ENCODE data around the gene POFUT2. TPM values are rescaled to one million over a fixed set of nuclear protein-coding genes. Genes with fewer than 3 reads are reported as not detected.

The POFUT2 gene
- total RNA-seq, 2 donors from 2014 or later = 18.1 to 20.3 TPM

DNA sequence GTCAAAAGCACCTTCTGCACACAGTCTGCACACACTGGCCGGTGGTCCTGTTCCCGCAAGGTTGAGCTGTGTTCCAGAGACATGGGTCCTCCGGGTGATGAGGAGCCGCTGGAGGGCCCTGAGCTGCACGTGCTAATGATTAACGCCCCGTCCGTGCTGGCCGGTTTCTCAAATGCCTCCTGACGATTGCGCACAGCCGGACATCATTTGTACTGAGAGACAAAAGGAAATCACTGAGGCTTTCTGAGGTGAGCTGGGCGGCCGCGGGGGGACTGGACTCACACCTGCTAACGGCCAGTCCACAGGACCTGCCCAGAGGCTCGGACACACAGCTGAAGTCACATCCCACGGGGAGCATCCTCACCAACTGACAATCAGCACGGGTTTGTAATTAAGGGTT lies 29.2 kb downstream of the POFUT2 start:
- intact Hi-C loops (cut with DNase I) = no loop called here
- no peak for ATAC-seq
- no peak for DNase-seq

DNA sequence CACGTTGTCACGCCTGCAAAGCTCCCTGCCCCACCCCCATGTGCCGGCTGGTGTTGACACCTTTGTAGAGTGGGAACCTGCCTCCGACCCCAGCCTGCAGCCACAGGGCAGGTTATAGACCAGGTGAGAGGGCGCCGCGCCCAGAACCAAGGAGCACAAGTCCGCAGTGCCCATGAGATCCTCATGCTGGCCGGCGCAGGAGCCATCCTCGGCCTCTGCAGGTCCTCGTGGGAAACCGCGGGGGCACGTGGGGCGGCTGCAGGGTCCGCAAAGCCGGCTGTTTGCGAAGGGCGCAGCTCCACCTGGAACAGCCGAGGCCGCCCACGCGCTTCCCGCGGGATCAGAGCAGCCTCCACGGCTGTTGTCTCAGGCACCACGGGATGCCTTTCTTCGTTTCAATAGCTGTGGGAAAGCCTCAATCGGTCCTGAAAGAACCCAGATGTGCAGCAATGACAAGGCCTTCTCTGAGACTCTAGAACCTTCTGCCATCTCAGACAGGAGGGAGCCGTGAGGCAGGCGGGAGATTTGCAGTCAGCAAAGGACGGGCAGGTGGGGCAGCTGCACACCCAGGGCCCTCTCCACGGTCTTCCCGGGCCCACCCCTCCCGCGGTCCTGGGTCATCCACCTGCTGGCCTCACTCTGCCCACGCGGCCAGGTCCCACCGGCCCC lies 29.9 kb downstream of the POFUT2 start:
- ATAC-seq = no peak
- intact Hi-C loops (cut with DNase I) = no loop called here
- DNase-seq = no peak

DNA sequence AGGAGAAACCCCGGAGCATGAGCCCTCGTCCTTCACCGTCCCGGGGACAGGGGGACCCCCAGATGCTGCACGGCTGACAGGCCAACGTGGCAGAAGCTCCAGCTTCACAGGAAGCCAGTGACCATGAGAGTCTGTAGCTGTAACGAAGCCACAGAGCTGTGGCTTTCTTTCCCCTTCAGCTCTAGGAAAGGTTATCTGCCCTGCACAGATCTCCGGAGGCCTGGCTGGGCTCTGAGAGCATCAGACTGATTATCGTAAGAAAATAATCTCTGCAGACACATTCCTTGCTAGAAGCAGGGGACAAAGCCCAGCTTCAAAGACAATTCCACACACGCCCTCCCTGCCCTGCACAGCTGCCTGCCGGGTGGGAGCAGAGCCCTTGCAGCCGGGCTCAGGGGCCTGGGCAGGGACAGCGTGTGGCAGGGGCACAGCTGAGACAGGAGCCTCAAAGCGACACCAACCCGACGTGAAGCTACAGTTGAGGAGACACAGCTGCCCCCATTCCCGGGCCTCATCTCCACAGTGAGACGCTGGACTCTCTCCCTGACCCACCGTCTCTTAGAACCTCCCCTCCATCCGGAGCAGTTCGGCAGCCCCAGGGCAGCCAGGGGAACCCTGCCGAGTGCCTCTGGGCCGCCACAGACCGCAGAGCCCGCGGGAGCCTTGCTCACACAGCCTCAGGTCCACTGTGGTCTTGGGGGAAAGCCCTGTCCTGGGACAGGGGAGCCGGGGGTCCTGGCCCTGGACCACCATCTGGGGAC lies 30.6 kb downstream of the POFUT2 start:
- DNase-seq (no peak), ATAC-seq (peak in 1 of 2 donors; percentile 34)
- intact Hi-C loops (cut with DNase I) = no loop called here

DNA sequence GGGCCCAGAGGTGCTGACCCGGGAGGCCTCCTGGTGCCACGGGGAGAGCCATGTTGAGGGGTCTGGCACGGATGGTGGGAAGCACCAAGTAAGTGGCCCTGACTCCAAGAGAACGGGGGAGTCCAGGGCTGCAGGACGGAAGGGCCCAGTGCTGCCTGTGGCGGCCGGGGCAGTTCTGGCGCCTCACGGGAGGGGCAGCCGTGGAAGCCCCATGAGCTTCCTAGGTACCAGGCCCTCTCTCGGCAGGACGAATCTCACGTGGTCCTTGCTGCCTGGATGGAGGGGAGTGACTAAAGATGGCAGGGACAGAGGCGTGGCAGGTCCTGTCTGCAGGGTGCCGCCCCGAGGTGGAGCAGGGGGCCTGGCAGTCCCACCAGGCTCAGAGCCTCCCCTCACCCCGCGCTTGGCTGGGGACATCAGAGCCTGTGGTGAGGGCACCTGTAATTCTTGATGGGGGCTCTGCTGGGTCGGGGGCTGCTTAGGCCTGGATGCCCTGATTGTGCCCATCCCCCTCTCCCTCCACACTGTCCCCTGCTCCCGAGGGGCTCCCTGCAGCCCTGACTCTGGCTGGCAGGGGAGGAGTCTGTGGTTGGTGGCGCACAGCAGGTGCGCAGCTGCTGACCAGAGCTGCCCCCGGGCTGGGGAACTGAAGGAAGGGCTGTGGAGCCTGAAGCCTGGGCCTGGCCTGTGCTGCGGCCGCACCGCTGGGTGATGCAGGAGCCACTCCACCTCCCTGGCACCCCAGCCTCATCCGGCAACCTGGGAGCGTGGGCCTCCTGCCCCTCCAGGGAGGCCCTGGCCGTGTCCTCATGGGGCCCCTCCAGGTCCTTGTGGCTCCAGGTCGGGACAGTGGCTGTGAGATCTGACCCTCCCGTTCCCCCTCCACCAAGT lies 31.4 kb downstream of the POFUT2 start:
- no peak for DNase-seq
- intact Hi-C loops (cut with DNase I) = no loop called here
- no peak for ATAC-seq

DNA sequence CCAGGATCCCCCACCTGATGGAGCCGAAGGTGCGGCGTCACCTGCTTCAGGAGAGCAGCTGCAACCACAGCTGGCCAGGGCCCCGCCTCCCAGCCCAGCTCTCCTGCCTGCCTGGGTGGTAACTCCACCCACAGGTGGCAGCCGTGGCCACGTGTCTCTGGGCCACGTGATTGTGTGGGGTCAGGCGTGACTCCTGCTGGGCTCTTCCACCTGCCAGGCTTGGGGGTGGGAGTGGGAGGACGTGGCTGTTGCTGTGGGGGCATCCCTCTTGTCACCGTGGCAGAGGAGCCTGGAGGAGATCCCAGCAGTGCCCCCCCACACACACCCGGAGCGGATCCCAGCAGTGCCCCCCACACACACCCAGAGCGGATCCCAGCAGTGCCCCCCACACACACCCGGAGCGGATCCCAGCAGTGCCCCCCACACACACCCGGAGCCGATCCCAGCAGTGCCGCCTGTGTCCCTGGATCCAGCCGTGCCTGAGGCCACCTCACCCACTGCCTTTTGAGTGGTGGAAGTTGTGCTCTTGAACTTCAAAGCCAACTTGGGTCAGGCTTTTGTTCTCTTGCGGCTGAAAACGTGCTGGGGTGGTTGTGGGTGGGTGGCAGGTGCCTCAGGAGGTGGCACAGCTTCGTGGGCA lies 32.2 kb downstream of the POFUT2 start:
- intact Hi-C loops (cut with DNase I) = no loop called here
- ATAC-seq (no peak), DNase-seq (no peak)

DNA sequence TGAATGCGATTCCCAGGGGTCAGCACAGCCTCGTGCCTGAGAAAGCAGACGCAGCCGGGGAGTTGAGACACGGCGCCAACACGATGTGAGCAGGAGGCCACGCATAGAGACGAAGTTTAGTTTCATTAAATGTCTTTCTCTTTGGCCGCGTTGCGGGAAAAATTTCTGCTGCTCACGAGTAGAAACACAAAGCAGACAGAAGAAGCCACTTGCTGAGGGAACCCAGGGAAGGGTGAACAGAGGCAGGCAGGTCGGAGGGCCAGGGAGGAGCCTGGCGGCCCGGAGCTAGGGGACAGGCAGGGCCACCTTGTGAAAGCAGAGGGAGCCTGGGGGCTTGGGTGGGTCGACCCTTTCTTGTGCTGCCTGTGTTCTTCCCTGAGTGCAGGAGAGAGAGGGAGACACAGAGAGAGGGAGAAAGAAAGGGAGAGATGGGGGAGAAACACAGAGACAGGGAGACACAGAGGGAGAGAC lies 33.2 kb downstream of the POFUT2 start:
- intact Hi-C loops (cut with DNase I) = no loop called here
- ATAC-seq = no peak
- no peak for DNase-seq

DNA sequence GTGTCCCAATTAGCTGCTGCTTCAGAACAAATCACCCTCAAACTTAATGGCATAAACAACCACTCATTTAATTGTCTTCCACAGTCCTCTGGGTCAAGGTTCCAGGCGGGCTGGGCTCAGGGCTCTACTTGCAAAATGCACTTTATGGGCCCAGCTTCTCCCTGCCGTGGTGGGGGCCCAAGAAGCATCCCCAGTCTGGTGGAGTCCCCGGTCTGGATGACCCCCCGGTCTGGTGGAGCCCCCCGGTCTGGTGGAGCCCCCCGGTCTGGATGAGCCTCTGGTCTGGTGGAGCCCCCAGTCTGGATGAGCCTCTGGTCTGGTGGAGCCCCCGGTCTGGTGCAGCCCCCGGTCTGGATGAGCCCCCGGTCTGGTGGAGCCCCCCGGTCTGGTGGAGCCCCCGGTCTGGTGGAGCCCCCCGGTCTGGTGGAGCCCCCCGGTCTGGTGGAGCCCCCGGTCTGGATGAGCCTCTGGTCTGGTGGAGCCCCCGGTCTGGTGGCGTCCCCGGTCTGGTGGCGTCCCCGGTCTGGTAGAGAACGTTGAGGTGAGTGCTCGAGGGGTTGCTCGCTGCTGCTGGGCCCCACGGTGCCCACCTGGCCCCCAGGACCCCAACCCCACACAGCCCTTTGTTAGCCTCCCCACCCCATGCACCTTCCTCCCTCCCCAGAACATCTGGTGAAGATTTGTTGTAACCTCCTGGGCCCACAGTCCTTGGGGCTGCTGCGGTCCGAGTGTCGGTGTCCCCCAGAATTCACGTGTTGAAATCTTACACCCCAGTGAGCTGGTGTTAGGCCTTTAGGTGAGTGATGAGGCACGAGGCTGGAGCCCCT lies 33.8 kb downstream of the POFUT2 start:
- intact Hi-C loops (cut with DNase I) = no loop called here
- no peak for ATAC-seq
- DNase-seq = no peak

DNA sequence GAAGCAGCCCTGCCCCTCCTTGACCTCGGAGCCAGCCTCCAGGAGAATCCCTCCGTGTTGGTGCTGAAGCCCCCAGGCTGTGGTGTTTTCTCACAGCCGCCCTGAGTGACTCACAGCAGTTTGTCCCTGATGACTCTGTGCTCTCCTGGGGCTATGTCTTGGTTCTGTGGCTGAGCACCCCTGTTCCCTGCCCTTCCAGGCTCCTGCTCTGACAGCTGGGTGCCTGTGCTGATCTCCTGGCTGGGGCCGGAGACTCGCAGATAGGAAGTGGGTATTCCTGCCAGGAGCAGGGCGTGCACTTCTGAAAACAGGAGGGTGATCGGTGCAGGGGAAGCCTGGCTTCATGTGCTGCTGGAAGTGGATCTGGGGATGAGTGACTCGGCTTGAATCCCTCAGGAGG lies 34.5 kb downstream of the POFUT2 start:
- intact Hi-C loops (cut with DNase I) = no loop called here
- no peak for ATAC-seq
- DNase-seq = no peak

DNA sequence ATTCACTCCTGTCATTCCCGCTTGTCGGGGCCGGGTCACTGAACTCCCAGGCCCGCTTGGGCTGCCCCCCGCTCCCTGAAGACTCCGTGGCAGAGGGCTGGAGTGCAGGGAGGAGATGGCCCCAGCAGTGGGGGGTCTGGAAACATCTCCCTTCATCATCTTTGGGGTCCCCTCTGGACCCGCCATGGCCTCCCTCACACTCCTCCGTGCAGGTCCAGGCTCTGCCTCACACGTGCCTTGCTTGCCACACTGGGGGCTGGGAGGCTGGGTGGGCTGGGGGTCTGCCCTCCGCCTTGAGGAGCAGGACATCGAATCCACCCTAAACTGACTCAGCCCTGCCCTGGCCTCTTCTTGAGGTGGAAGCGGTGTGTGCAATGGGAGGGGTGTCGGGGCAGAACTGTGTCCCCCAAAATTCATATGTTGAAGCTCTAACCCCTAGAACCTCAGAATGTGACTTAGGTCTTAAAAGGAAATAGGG lies 35.2 kb downstream of the POFUT2 start:
- ATAC-seq = no peak
- DNase-seq = no peak
- intact Hi-C loops (cut with DNase I) = no loop called here

DNA sequence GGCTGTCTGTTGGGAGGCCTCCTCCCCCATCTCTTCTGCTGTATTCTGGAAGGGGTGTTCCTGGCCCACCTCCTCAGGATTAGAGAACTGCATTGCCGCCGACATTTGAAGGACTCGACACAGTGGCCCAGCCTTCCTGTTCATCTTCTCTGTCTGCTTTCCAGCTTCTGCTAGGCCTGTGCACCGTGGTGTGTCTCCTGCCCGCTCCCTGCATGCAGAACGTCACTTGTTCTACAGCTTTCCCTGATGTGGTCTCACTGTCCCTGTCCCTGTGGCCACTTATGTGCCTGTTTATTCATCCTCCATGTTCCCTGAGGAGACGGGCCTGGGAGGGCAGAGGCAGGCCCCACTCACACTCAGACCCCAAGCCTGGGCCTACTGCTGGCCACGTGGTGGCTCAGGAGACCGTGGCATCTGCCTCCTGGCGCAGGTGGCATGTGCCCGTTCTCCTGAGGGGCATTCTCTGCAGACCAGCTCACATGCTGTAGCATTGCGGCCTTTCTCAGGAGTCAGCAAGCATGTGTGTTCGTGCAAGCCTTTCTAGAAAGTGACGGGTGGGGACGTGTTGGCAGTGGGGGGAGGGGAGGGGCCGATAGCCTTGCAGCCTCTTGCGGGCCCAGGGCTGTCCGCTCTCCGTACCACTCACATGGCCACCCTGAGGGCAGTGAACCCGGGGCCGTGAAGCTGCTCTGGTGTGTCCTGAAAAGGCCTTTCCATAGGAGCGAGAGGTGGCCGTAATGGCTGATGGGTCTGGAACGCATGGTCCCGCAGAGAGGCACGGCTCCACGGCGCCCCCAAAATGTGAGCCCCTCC lies 35.9 kb downstream of the POFUT2 start:
- ATAC-seq = no peak
- no peak for DNase-seq
- intact Hi-C loops (cut with DNase I) = no loop called here

DNA sequence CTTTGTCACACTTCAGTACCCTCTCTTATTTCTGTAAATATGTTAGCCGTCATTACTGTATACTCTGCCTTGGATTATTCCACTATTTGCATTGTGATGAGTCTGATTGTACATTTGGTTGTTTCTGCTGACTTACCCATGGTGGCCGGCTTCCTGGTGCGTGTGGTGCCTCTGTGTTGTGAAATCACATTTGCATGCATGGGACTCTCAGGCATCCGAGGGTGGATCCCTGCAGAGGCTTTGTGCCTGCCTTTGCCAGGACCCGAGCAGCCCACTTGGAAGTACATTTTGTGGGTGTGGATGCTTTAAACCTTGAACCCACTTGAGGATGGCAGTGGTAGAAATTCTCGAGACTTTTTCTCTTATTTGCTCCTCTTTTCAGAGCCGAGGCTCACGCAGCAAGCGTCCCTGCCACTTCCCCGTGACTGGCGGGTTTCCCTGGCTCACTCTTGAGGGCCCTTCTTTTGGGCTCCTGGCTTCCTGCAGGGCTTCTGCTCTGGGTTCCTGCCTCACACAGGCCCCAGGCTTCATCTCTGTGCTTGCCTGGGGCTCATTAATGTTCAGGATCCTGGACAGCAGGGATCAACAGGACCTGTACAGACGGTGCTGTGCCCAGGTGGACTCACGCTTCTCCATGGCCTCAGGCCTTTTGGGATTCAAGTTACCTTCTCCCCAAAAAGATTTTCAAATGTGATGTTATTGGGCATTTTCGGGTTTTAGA lies 36.6 kb downstream of the POFUT2 start:
- intact Hi-C loops (cut with DNase I) = no loop called here
- no peak for DNase-seq
- ATAC-seq = no peak

DNA sequence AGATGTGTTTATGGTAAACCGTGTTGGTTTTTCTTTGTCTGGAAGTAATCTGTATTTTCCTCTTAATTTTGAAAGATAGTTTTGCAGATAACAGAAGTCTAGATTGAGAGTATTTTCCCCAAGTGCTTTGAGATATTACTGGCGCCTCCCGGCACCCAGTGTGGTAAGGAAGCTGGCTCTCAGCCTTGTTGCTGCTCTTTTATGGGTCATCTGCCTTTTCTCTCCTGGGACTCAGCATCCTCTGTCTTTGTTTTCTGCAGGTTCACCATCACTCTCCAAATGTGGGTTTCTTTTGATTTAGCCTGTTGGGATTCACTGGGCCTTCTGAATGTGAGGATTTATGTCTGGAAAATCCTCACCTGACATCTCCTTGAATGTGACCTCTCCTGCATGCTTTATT lies 37.4 kb downstream of the POFUT2 start:
- intact Hi-C loops (cut with DNase I) = no loop called here
- ATAC-seq = no peak
- no peak for DNase-seq

DNA sequence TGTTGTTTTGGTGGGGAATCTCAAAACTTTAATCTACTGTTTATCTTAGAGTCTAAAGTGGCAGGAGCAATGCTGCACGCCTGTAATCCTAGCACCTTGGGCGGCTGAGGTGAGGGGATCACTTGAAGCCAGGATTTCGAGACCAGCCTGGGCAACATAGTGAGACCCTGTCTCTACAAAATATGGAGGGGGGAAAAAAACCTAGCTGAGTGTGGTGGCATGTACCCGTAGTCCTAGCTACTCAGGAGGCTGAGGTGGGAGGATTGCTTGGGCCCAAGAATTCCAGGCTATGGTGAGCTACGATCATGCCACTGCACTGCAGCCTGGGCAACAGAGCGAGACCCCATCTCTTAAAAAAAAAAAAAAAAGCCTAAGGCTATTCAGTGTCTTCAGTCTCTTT lies 38.1 kb downstream of the POFUT2 start:
- intact Hi-C loops (cut with DNase I) = no loop called here
- DNase-seq = no peak
- ATAC-seq = no peak

DNA sequence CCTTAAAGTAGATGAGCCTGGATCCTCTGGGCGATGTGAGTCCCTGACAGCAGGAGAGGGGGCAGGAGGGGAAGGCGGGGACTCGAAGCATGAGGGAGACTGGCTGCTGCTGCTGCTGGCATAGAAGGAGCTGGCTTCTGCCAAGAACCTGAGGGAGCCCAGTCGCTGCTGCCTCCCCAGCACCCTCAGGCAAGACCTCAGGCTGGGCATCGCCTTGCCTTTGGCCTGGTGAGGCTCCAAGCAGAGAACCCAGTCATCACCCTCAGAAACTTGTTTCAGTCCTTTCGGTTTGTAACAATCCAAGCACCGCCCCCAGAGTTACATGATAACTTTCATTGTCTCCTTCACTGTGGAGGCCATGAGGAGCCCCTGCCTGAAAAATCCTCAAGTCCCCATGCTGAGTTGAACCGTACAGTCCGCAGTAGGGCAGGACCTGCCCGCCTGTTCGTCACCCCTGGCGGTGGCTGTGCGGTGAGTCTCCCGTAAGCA lies 38.8 kb downstream of the POFUT2 start:
- DNase-seq = no peak
- intact Hi-C loops (cut with DNase I) = no loop called here
- peak; percentile 74 to 85 for ATAC-seq

DNA sequence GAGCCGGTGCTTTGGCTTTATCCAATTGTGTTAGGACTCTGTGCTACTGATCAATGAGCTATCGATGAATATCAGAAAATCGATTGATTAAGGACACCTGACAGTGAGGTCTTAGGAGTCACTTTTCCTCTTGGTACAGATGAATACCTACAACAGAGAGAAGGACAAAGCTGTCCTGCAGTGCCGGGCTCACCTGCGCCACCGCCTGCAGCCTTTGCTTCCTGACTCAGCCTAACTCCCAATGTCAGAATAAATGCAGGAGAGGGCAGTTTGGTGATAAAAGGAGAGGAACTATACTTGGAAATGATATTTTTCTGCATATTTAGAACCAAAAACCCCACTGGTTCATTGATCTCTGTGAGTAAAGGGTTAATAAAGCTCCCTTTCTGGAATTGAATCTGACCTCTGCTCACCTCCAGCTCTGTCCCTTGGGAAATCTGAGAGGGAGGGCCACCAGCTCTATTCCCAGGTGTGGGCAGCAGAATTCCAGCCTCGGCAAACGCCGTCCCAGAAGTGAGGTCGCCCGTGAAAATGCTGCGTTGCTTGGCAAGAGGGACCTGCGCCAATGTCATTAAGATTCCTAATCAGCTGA lies 39.3 kb downstream of the POFUT2 start:
- DNase-seq (no peak), ATAC-seq (no peak)
- intact Hi-C loops (cut with DNase I) = no loop called here
